HG02870 (cell line): ENCODE data around the gene DENND1A.

Experiments
- ATAC-seq: cut with Tn5 transposase; IDR thresholded peaks from one replicate; pipeline ENCODE4 v1.9.1; 2021; ENCODE audit warnings: mild to moderate bottlenecking, moderate library complexity; ENCODE audit not compliant: unreplicated experiment

DENND1A gene

GRCh38 chr9:123513554-123513953 lies 416.4 kb downstream of the DENND1A start:
- no peak for ATAC-seq

GRCh38 chr9:123511326-123512277 lies 418.3 kb downstream of the DENND1A start:
- no peak for ATAC-seq

- ATAC-seq, result no peak
These were observed 420.3 kb downstream of the DENND1A start for GRCh38 chr9:123509646-123510045.

GRCh38 chr9:123508048-123508447 lies 421.9 kb downstream of the DENND1A start:
- ATAC-seq, result no peak

GRCh38 chr9:123505496-123505895 lies 424.4 kb downstream of the DENND1A start:
- no peak for ATAC-seq

GRCh38 chr9:123500336-123500735 lies 429.6 kb downstream of the DENND1A start:
- ATAC-seq, result no peak

GRCh38 chr9:123497830-123498229 lies 432.1 kb downstream of the DENND1A start:
- ATAC-seq, result no peak

GRCh38 chr9:123495731-123496130 lies 434.2 kb downstream of the DENND1A start:
- ATAC-seq, result no peak

GRCh38 chr9:123493627-123494026 lies 436.3 kb downstream of the DENND1A start:
- no peak for ATAC-seq

- ATAC-seq, result no peak
These were observed 439.2 kb downstream of the DENND1A start for GRCh38 chr9:123490688-123491087.

GRCh38 chr9:123488722-123489321 lies 441.1 kb downstream of the DENND1A start:
- no peak for ATAC-seq

- ATAC-seq, result no peak
These were observed 441.9 kb downstream of the DENND1A start for GRCh38 chr9:123487944-123488548.

- ATAC-seq, result no peak
These were observed 443.5 kb downstream of the DENND1A start for GRCh38 chr9:123486431-123486830.

- no peak for ATAC-seq
These were observed 444.7 kb downstream of the DENND1A start for GRCh38 chr9:123485216-123485615.

- ATAC-seq, result no peak
These were observed 445.8 kb downstream of the DENND1A start for GRCh38 chr9:123484130-123484529.

GRCh38 chr9:123483191-123483803 lies 446.6 kb downstream of the DENND1A start:
- no peak for ATAC-seq

GRCh38 chr9:123482295-123482968 lies 447.5 kb downstream of the DENND1A start:
- ATAC-seq, result no peak

GRCh38 chr9:123481209-123481865 lies 448.6 kb downstream of the DENND1A start:
- ATAC-seq, result no peak

- ATAC-seq, result no peak
These were observed 449.1 kb downstream of the DENND1A start for GRCh38 chr9:123480791-123481190.

GRCh38 chr9:123480096-123480495 lies 449.8 kb downstream of the DENND1A start:
- ATAC-seq, result no peak
